Measurements from ENCODE around the gene GPR162.

- TF ChIP-seq, protein P1, sequence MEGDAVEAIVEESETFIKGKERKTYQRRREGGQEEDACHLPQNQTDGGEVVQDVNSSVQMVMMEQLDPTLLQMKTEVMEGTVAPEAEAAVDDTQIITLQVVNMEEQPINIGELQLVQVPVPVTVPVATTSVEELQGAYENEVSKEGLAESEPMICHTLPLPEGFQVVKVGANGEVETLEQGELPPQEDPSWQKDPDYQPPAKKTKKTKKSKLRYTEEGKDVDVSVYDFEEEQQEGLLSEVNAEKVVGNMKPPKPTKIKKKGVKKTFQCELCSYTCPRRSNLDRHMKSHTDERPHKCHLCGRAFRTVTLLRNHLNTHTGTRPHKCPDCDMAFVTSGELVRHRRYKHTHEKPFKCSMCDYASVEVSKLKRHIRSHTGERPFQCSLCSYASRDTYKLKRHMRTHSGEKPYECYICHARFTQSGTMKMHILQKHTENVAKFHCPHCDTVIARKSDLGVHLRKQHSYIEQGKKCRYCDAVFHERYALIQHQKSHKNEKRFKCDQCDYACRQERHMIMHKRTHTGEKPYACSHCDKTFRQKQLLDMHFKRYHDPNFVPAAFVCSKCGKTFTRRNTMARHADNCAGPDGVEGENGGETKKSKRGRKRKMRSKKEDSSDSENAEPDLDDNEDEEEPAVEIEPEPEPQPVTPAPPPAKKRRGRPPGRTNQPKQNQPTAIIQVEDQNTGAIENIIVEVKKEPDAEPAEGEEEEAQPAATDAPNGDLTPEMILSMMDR (conservative IDR thresholded peaks at IDR 0.05; ENCODE audit: low read length) = no peak
- no peak for TF ChIP-seq EZH2phosphoT487 (IDR thresholded peaks at IDR 0.05; ENCODE audit: borderline replicate concordance, low read depth, low read length)
Measured at GRCh38 chr12:6782850-6783566, 38.6 kb upstream of the GPR162 start.
